Measurements from ENCODE around the gene TDRD12. TPM values are rescaled to one million over a fixed set of nuclear protein-coding genes. Genes with fewer than 3 reads are reported as not detected.
A peak's percentile ranks its signal among the peaks of the same experiment; 100 is the strongest.

TDRD12 gene
- total and polyA plus RNA-seq, 2 of the 13 experiments (the other 11 are each of a cell fraction or from before 2014, with no cell fraction given) = 0.03 to 0.40 TPM

GRCh38 chr19:32817569-32818476 is 98.3 kb downstream of the TDRD12 start (continued):
- TF ChIP-seq RXRB (CRISPR knock-in tag; IDR thresholded peaks at IDR 0.05; ENCODE audit: borderline replicate concordance) (peak; percentile 83), ARID2 (CRISPR knock-in tag; IDR thresholded peaks at IDR 0.05; ENCODE audit: borderline replicate concordance) (no peak), PAXIP1 (CRISPR knock-in tag; conservative IDR thresholded peaks at IDR 0.05) (peak; percentile 55), CEBPG (CRISPR knock-in tag; IDR thresholded peaks at IDR 0.05) (peak; percentile 83), NR2F6 (IDR thresholded peaks at IDR 0.05) (peak; percentile 42; the same call in 1 of the 2 replicates), NR2F6 (CRISPR knock-in tag; IDR thresholded peaks at IDR 0.05) (peak; percentile 45; the same call in 1 of the 2 replicates), HNF4G (IDR thresholded peaks at IDR 0.05; ENCODE audit: borderline replicate concordance, low read depth, low read length) (peak; percentile 72; the same call in 1 of the 2 replicates), HNF4G (CRISPR knock-in tag; IDR thresholded peaks at IDR 0.05; ENCODE audit: borderline replicate concordance, low read depth) (no peak), ZNF766 (CRISPR knock-in tag; IDR thresholded peaks at IDR 0.05; ENCODE audit: borderline replicate concordance) (no peak), YY1 (IDR thresholded peaks at IDR 0.05; ENCODE audit: insufficient read depth, insufficient replicate concordance, low read depth, low read length) (peak; percentile 48), NR2C2 (CRISPR knock-in tag; IDR thresholded peaks at IDR 0.05; ENCODE audit: borderline replicate concordance) (peak; percentile 72), HDAC2 (CRISPR knock-in tag; IDR thresholded peaks at IDR 0.05) (0 out of 2 replicates have a peak, but pooled peaks have one; percentile 31), GATAD2A (CRISPR knock-in tag; IDR thresholded peaks at IDR 0.05) (peak; percentile 35; the same call in 1 of the 2 replicates), ETV5 (CRISPR knock-in tag; IDR thresholded peaks at IDR 0.05; ENCODE audit: borderline replicate concordance) (peak; percentile 74; the same call in 1 of the 2 replicates), ZNF263 (CRISPR knock-in tag; IDR thresholded peaks at IDR 0.05) (0 out of 2 replicates have a peak, but pooled peaks have one; percentile 16), GABPB1 (CRISPR knock-in tag; IDR thresholded peaks at IDR 0.05) (peak; percentile 31; the same call in 1 of the 2 replicates)
- TF ChIP-seq, protein P1, sequence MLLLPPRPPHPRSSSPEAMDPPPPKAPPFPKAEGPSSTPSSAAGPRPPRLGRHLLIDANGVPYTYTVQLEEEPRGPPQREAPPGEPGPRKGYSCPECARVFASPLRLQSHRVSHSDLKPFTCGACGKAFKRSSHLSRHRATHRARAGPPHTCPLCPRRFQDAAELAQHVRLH (CRISPR knock-in tag; IDR thresholded peaks at IDR 0.05; ENCODE audit: borderline replicate concordance, low read depth) = peak; percentile 42; the same call in 1 of the 2 replicates
- TF ChIP-seq, protein P2, sequence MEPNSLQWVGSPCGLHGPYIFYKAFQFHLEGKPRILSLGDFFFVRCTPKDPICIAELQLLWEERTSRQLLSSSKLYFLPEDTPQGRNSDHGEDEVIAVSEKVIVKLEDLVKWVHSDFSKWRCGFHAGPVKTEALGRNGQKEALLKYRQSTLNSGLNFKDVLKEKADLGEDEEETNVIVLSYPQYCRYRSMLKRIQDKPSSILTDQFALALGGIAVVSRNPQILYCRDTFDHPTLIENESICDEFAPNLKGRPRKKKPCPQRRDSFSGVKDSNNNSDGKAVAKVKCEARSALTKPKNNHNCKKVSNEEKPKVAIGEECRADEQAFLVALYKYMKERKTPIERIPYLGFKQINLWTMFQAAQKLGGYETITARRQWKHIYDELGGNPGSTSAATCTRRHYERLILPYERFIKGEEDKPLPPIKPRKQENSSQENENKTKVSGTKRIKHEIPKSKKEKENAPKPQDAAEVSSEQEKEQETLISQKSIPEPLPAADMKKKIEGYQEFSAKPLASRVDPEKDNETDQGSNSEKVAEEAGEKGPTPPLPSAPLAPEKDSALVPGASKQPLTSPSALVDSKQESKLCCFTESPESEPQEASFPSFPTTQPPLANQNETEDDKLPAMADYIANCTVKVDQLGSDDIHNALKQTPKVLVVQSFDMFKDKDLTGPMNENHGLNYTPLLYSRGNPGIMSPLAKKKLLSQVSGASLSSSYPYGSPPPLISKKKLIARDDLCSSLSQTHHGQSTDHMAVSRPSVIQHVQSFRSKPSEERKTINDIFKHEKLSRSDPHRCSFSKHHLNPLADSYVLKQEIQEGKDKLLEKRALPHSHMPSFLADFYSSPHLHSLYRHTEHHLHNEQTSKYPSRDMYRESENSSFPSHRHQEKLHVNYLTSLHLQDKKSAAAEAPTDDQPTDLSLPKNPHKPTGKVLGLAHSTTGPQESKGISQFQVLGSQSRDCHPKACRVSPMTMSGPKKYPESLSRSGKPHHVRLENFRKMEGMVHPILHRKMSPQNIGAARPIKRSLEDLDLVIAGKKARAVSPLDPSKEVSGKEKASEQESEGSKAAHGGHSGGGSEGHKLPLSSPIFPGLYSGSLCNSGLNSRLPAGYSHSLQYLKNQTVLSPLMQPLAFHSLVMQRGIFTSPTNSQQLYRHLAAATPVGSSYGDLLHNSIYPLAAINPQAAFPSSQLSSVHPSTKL (CRISPR knock-in tag; IDR thresholded peaks at IDR 0.05) = peak; percentile 48; the same call in 1 of the 2 replicates

Measured in HepG2 (cell line).